Measurements from ENCODE around the gene ZFAND2A.

DNA sequence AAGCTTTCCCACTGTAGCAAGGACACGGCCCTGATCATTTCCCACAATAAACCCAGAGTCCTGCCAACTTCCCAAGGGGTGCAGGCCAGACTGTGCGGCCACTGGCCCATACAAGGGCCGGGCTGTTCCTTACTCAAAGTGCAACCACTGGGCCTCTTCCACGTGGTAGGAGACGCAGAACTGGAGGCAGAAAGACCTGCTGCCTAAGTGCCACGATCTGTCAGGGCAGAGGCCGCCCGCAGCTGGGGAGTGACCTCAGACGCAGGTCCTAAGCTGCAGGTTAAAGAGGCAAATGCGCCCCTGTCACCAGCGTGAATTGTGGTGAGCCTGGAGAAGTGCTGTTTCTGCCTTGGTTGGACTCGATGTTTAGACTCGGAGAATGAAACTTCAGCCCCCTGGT lies 45.9 kb downstream of the ZFAND2A start:
- TF ChIP-seq POLR2A (IDR thresholded peaks at IDR 0.05), result no peak
- TF ChIP-seq, protein P1, sequence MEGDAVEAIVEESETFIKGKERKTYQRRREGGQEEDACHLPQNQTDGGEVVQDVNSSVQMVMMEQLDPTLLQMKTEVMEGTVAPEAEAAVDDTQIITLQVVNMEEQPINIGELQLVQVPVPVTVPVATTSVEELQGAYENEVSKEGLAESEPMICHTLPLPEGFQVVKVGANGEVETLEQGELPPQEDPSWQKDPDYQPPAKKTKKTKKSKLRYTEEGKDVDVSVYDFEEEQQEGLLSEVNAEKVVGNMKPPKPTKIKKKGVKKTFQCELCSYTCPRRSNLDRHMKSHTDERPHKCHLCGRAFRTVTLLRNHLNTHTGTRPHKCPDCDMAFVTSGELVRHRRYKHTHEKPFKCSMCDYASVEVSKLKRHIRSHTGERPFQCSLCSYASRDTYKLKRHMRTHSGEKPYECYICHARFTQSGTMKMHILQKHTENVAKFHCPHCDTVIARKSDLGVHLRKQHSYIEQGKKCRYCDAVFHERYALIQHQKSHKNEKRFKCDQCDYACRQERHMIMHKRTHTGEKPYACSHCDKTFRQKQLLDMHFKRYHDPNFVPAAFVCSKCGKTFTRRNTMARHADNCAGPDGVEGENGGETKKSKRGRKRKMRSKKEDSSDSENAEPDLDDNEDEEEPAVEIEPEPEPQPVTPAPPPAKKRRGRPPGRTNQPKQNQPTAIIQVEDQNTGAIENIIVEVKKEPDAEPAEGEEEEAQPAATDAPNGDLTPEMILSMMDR (IDR thresholded peaks at IDR 0.05), result no peak
- TF ChIP-seq POLR2AphosphoS5 (IDR thresholded peaks at IDR 0.05), result no peak
- no peak for TF ChIP-seq EP300 (IDR thresholded peaks at IDR 0.05)
